IPS-18c (cell line): ENCODE results near the gene INPP5E.
"Not testable (repeated sequence)": the region's sequence is repeated elsewhere in the genome, so short reads cannot be mapped to it uniquely, and the experiment has no call there.

Experiments used
- H3K4me3 ChIP-seq: 2 replicates; pipeline ENCODE4 v1.7.0; 2013; ENCODE audit warnings: low read depth, mild to moderate bottlenecking, low read length, moderate library complexity; ENCODE audit not compliant: insufficient read depth
- H3K9me3 ChIP-seq: one replicate; pipeline ENCODE4 v1.6.1; 2013; ENCODE audit warnings: mild to moderate bottlenecking, low read length, moderate library complexity; ENCODE audit not compliant: control insufficient read depth, insufficient read depth

INPP5E gene

GRCh38 chr9:136422876-136423275 lies 16.8 kb downstream of the INPP5E start:
- no peak overlapping the region for H3K4me3 ChIP-seq

GRCh38 chr9:136421791-136422190 lies 17.9 kb downstream of the INPP5E start:
- Histone ChIP-seq H3K9me3 (no peaks in the 10 kb centered on the region), H3K4me3 (no peak overlapping the region)

More at GRCh38 chr9:136422876-136423275, 16.8 kb downstream of the INPP5E start:
- no peaks in the 10 kb centered on the region for H3K9me3 ChIP-seq

GRCh38 chr9:136419092-136419420 lies 20.6 kb downstream of the INPP5E start:
- no peaks in the 10 kb centered on the region for H3K9me3 ChIP-seq
- H3K4me3 ChIP-seq: no peak overlapping the region

- no peaks in the 10 kb centered on the region for H3K9me3 ChIP-seq
- no peak overlapping the region for H3K4me3 ChIP-seq
Observed at GRCh38 chr9:136418182-136419091, 21.2 kb downstream of the INPP5E start.

GRCh38 chr9:136416914-136417313 lies 22.7 kb downstream of the INPP5E start:
- Histone ChIP-seq H3K4me3 (no peak overlapping the region), H3K9me3 (no peaks in the 10 kb centered on the region)

GRCh38 chr9:136416427-136416826 lies 23.2 kb downstream of the INPP5E start:
- Histone ChIP-seq H3K9me3 (no peaks in the 10 kb centered on the region), H3K4me3 (no peak overlapping the region)

- no peak overlapping the region for H3K4me3 ChIP-seq
- no peaks in the 10 kb centered on the region for H3K9me3 ChIP-seq
Observed at GRCh38 chr9:136412962-136413361, 26.7 kb downstream of the INPP5E start.

GRCh38 chr9:136411378-136411777 lies 28.3 kb downstream of the INPP5E start:
- Histone ChIP-seq H3K4me3 (peak overlapping the region; percentile 96), H3K9me3 (peaks cover 2% of the 10 kb centered on the region)

- H3K4me3 ChIP-seq: peak within 1 kb of the TSS; percentile 96
Observed at GRCh38 chr9:136410500-136411287, 29.0 kb downstream of the INPP5E start, which contains the start of the genes ENTR1 and PMPCA. Gene ENTR1 (minus strand): TSS chr9:136410614. CDS start chr9:136410397, 217 bp downstream. Gene PMPCA (plus strand): TSS chr9:136410658. CDS start chr9:136410669, 11 bp downstream.

GRCh38 chr9:136409557-136410455 lies 29.8 kb downstream of the INPP5E start:
- Histone ChIP-seq H3K9me3 (peaks cover 2% of the 10 kb centered on the region), H3K4me3 (peak overlapping the region; percentile 84)

More at GRCh38 chr9:136410500-136411287, 29.0 kb downstream of the INPP5E start, which contains the start of the genes ENTR1 and PMPCA:
- H3K9me3 ChIP-seq: peaks cover 2% of the 10 kb centered on the region

GRCh38 chr9:136407911-136408310 lies 31.7 kb downstream of the INPP5E start:
- Histone ChIP-seq H3K4me3 (no peak overlapping the region), H3K9me3 (peaks cover 2% of the 10 kb centered on the region)

GRCh38 chr9:136407061-136407460 lies 32.6 kb downstream of the INPP5E start:
- H3K9me3 ChIP-seq, H3K4me3 ChIP-seq: not testable (repeated sequence)

- H3K9me3 ChIP-seq, H3K4me3 ChIP-seq: not testable (repeated sequence)
Observed at GRCh38 chr9:136405904-136406303, 33.7 kb downstream of the INPP5E start.

GRCh38 chr9:136405481-136405880 lies 34.2 kb downstream of the INPP5E start:
- Histone ChIP-seq H3K9me3 (peaks cover 2% of the 10 kb centered on the region), H3K4me3 (no peak overlapping the region)

GRCh38 chr9:136404801-136405136 lies 34.9 kb downstream of the INPP5E start:
- no peak overlapping the region for H3K4me3 ChIP-seq
- peaks cover 2% of the 10 kb centered on the region for H3K9me3 ChIP-seq

GRCh38 chr9:136403915-136404800 lies 35.5 kb downstream of the INPP5E start:
- no peak overlapping the region for H3K4me3 ChIP-seq
- peaks cover 2% of the 10 kb centered on the region for H3K9me3 ChIP-seq
